ENCODE data around the gene NPAS1. TPM values are rescaled to one million over a fixed set of nuclear protein-coding genes. Genes with fewer than 3 reads are reported as not detected.

NPAS1 gene
- total RNA-seq, 1 experiment from 2014 or later, result 4.6 TPM

- H3K9ac ChIP-seq (ENCODE audit: low read length), result no peak overlapping the region
- ATAC-seq (no peak), DNase-seq (ENCODE audit: low read depth, low spot score) (no peak)
- intact Hi-C loops (cut with micrococcal nuclease), result no loop called here
- H3K27me3 ChIP-seq (ENCODE audit: insufficient read depth, low read length), result no peaks in the 10 kb centered on the region
- POLR2A ChIA-PET, result no interaction called here
- H2AFZ ChIP-seq (ENCODE audit: low read depth, low read length, poor library complexity, severe bottlenecking), result no peak overlapping the region
- BruUV-seq (replicated peaks), result no TSS peak
- H3K4me2 ChIP-seq (ENCODE audit: low read length), result no peak overlapping the region
- H3K27ac ChIP-seq (ENCODE audit: low read depth, low read length), result no peak overlapping the region
- peaks cover 11% of the 10 kb centered on the region; the same call in 1 of the 2 replicates for H3K79me2 ChIP-seq (ENCODE audit: insufficient read depth, low read length)
- no peak overlapping the region for H3K4me3 ChIP-seq (replicated peaks in 1 of 2; ENCODE audit: low read depth in 1 of 2, low read length in 2 of 2)
- H3K36me3 ChIP-seq (ENCODE audit: control insufficient read depth in 1 of 2, insufficient read depth in 2 of 2, low read length in 2 of 2), result no peaks in the 10 kb centered on the region
- H3K4me1 ChIP-seq (ENCODE audit: control insufficient read depth in 1 of 2, insufficient read depth in 2 of 2, low read length in 2 of 2), result peaks cover 7 to 8% of the 10 kb centered on the region in 2 experiments; a peak in 2 of 4 replicates
- RAD21 ChIA-PET (ENCODE audit: low non-redundant PET in 1 of 2, low total read pairs in 2 of 2, uncharacterized antibody in 2 of 2, unreplicated experiment in 2 of 2), result no interaction called here
- H3K9me2 ChIP-seq (ENCODE audit: insufficient read depth), result no peaks in the 10 kb centered on the region
- no peaks in the 10 kb centered on the region for H4K20me1 ChIP-seq (ENCODE audit: insufficient read depth)
- CTCF ChIA-PET, result interaction anchor here (0.6 kb wide), 1 partner anchor 132 kb away, joined by 3 read pairs; no protein-coding TSS in a partner anchor
- TF ChIP-seq SIN3A (IDR thresholded peaks at IDR 0.05; ENCODE audit: low read depth) (no peak), EZH2phosphoT487 (IDR thresholded peaks at IDR 0.05; ENCODE audit: borderline replicate concordance) (no peak), ATF3 (IDR thresholded peaks at IDR 0.05) (no peak), ZBTB33 (IDR thresholded peaks at IDR 0.05; ENCODE audit: extremely low read depth, insufficient replicate concordance, low read length) (no peak), EZH2 (IDR thresholded peaks at IDR 0.05) (no peak), EGR1 (IDR thresholded peaks at IDR 0.05; ENCODE audit: low read depth) (no peak), JUND (IDR thresholded peaks at IDR 0.05) (no peak), CBX3 (IDR thresholded peaks at IDR 0.05; ENCODE audit: low read depth) (no peak), FOSL1 (IDR thresholded peaks at IDR 0.05; ENCODE audit: low read depth) (no peak), RAD21 (IDR thresholded peaks at IDR 0.05; ENCODE audit: low read depth) (no peak), TCF7L2 (IDR thresholded peaks at IDR 0.05; ENCODE audit: borderline replicate concordance, extremely low read depth, insufficient read depth, insufficient read length) (no peak), REST (IDR thresholded peaks at IDR 0.05; ENCODE audit: low read depth) (no peak), YY1 (IDR thresholded peaks at IDR 0.05; ENCODE audit: extremely low read depth, insufficient replicate concordance, low read depth, low read length) (no peak)
- H3K9me3 ChIP-seq (ENCODE audit: control insufficient read depth in 1 of 2, insufficient read depth in 1 of 2, low read depth in 1 of 2, low read length in 2 of 2), result no peaks in the 10 kb centered on the region
These were observed 33.9 kb upstream of the NPAS1 start for GRCh38 chr19:46985542-46986415.
